Right lobe of liver (tissue), 4 donors: ENCODE measurements around the gene ULK2.

ENCODE experiments used
- POLR2A ChIP-seq: fragments of 450-650 bp; IDR thresholded peaks from one replicate; pipeline ENCODE4 v1.6.1; 2017; ENCODE audit warnings: antibody characterized with exemption, mild to moderate bottlenecking
- TF ChIP-seq, protein P1 (sequence below), 4 donors: fragments of 200-600 bp in 3 of 4; fragments of 450-650 bp in 1 of 4; IDR thresholded peaks; one replicate each; pipeline versions ENCODE4 v1.5.1 to v1.8.0; 2016 to 2022; ENCODE audit warnings: antibody characterized with exemption in 4 of 4, mild to moderate bottlenecking in 2 of 4
- donor health status: DM: no; HTN: no; CAD: no.
- donor health status: DM: no; HTN: no; CAD: no.
- donor health status: DM: no; HTN: yes; CAD: no.

- TF ChIP-seq, protein P1, sequence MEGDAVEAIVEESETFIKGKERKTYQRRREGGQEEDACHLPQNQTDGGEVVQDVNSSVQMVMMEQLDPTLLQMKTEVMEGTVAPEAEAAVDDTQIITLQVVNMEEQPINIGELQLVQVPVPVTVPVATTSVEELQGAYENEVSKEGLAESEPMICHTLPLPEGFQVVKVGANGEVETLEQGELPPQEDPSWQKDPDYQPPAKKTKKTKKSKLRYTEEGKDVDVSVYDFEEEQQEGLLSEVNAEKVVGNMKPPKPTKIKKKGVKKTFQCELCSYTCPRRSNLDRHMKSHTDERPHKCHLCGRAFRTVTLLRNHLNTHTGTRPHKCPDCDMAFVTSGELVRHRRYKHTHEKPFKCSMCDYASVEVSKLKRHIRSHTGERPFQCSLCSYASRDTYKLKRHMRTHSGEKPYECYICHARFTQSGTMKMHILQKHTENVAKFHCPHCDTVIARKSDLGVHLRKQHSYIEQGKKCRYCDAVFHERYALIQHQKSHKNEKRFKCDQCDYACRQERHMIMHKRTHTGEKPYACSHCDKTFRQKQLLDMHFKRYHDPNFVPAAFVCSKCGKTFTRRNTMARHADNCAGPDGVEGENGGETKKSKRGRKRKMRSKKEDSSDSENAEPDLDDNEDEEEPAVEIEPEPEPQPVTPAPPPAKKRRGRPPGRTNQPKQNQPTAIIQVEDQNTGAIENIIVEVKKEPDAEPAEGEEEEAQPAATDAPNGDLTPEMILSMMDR (IDR thresholded peaks at IDR 0.05): no peak
- no peak for TF ChIP-seq POLR2A
Measured at GRCh38 chr17:19773534-19773933, 94.2 kb downstream of the ULK2 start.
